NOMO-1 treated with dmso at 0.1 percent for 144 hours (cell line): ENCODE measurements around the gene TLE2.

ENCODE experiments used
- DNase-seq: peaks from one replicate; lab custom pipeline; 2025; ENCODE audit not compliant: unreplicated experiment; lab: John Stamatoyannopoulos, UW

TLE2 gene

DNA sequence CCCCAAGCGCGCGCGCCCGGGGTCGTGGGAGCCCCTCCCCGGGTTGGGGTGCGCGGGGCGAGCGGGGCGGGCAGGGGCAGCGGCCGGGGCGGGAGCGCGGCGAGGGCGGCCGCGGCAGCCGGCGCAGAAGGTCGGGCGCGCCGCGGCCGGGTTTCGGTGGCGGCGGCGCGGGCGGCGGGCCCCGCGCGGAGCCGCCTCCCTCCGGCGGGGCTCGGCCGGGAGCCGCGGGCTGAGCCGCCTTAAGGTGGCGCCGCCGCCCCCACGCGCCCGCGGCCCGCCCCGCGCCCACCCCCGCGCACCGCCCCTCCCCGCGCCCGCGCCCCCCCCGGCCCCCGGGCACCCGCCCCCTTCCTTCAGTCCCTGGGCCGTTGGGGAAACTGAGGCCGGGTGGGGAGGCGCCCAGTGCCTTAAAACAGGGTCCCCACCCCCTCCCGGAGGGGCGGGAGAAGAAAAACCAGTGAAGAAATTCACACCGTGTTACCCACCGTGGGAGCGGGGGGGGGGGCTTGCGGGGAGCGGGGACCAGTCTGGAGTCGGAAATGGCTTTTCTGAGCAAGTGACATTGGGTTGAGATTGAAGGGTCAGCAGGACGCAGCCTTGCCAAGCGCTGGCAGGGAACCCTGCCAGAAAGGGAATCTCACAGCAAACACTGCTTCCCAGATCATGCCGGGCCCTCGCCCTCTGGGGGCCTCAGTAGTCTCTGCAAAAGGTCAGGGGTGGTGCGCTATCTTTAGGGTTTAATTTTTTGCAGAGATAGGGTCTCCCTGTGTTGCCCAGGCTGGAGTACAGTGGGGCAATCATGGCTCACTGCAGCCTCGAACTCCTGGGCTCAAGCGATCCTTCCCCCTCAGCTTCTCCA, at the start of gene TLE2:
TLE2 (minus strand) TSS at position 216 of the 859 bp plus-strand sequence. CDS start 376 bp downstream, outside the sequence.
- DNase-seq: no peak

DNA sequence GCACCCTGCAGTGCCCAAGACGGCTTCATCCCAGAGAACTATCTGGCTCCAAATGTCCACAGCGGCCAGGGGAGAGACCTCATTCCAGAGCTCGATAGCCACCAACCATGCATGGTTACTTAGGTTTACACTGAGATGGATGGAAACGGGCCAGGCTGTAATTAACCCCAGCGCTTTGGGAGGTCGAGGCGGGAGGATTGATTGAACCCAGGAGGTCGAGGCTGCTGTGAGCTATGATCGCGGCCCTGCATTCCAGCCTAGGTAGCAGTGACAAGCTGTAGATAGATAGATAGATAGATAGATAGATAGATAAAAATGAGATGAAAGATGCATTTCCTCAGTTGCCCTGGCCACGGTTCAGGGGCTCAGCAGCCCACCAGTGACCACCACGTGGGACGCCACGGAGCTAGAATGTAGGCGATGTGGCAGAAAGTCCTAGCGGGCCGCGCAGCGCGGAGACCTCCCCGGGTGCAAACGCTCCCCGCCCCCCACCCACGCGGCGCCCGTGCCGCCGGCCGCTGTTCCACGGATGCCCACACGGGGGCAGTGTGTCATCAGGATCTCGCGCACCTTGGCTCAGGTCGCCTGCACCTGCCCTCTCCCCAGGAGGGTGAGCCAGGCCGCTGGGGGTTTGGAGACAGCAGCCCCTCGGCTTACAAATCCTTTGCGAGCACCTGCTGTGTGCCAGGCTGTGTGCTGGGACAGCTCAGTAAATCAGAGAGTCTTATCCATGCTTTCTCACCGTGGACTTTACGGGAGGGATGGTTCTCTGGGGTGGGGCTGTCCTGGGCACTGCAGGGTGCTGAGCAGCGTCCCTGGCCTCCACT, 46.7 kb upstream of the TLE2 start:
- no peak for DNase-seq

- DNase-seq: no peak
Measured at GRCh38 chr19:3073931-3074595, 45.0 kb upstream of the TLE2 start.

DNA sequence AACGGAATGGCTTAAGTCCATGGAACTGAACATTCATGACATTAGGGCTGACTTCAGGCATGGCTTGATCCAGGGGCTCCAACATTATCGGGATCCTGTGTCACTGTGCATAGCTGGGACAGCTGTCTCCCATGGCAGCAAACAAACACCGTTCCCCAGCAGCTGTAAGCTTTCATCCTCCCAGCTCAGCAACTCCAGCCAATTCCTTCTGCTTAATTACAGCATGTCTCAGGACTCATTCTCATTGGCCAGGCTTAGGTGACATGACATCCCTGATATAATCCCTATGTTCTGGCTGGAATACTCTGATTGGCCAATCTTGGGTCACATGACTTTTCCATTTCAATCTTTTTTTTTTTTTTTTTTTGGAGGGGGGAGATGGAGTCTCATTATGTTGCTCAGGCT, 44.1 kb upstream of the TLE2 start:
- DNase-seq: no peak

- DNase-seq: no peak
Measured at GRCh38 chr19:3071768-3072167, 42.7 kb upstream of the TLE2 start.

DNA sequence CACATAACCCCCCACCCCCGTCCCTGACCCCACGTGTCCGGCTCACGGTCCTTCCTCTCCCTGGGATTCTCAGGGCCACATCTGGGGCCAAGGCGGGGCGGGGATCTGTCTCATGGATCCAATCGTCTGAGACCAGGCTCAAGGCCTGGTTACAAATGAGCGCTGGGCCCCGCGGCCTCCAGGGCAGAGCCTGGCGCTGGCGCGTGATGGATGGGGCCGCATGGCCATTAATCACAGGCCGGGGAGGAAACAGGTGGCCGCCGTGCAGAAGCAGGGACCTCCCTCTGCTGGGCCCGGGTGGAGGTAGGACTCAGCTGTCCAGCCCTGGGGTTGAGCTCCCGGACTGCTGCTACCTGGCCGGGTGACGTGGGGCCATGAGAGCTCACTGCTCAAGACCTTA, 39.0 kb upstream of the TLE2 start:
- DNase-seq: no peak

DNA sequence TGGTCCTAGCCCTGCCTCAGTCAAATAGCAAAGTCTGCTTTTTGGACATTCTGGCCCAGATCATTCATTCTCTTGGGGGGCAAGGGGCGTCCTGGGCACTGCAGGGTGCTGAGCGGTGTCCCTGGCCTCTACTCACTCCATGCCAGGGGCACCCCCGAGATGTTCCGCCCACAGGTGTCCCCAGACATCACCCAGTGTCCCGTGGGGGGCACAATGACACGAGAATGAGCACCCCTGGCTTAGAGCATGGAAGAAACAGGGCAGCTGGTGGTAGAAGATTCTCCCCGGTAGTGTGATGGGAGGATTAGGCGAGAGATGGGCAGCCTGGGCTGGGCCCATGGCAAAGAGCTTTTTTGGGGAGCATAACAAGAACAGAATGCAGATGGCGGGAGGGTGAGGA, 38.5 kb upstream of the TLE2 start:
- DNase-seq: no peak

- DNase-seq: no peak
Measured at GRCh38 chr19:3066482-3067049, 37.5 kb upstream of the TLE2 start.

DNA sequence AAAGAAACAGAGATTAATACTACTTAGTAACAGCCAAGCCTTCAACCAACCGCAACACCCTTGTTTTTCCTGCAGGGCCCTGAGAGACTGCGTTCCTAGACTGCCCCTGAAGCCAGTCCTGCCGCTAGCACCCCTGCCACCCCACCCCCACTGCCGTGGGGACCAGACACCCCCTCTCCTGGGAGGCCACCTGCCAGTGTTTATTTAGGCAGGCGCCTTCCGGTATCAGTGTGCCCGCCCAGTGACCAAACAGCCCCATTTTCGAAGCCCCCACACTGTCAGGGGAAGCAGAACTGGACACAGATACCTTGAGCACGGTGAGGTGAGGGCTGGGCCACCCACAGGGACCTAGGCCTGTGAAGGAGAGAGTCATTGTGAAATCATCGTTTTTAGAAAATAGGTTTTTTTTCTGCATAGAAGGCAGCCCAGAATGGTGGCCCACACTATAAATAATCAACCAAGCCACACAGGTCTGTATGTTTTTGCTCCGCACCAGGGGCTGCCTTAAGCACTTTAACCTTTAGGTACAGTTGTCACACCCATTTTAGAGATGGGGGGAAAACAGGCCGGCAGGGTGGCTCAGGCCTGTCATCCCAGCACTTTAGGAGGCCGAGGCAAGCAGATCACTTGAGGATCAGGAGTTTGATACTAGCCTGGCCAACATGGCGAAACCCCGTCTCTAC, 36.7 kb upstream of the TLE2 start:
- no peak for DNase-seq

- DNase-seq: no peak
Measured at GRCh38 chr19:3064011-3064330, 34.9 kb upstream of the TLE2 start.

DNA sequence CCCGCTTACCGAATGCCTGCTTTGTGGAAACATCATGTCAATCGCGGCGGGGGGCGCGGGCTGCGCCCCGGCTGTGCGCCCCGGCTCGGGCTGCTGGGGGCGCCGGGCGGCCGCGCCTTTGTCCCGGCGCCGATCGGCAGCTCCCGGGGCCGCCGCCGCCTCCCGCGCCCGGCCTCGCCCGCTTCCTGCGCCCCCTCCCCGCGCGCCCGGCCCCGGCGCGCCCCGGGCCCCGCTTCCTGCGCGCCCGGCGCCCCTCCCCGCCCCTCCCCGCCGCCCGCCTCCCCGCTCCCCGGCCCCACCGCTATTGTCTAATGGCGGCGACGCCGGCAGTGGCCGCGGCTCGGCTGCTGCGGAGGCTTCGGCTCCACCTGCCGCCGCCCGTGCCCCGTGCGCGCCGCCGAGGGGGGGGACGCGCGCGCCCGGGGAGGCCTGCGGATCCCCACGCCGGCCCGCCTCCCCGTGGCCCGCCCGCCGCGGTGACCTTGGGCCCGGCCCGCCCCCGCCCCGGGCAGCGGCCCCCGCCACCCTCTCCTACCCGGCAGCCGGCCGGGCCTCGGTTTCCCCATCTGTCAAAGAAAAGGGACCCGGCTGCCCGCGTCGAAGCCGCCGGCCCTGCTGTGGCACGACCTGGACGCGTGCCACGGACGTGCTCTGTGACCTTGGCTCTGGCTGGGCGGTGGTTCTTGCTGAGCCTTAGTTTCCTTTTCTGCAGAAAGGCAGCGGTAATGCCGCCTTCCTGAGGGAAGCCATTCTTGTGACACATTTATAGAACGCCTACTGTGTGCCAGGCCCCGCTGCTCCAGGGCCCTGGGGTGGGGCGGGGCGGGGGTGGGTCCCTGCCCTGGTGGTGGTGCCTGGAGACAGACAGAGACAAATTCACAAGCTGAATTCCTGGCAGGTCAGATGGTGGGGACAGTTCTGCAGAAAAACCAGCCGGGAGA, 33.4 kb upstream of the TLE2 start, which contains the start of gene TLE5:
TLE5 (minus strand) TSS at position 331 of the 941 bp plus-strand sequence; CDS start at position 36, 295 bp downstream.
- DNase-seq: peak; percentile 30

- DNase-seq: no peak
Measured at GRCh38 chr19:3061182-3062161, 32.4 kb upstream of the TLE2 start.

DNA sequence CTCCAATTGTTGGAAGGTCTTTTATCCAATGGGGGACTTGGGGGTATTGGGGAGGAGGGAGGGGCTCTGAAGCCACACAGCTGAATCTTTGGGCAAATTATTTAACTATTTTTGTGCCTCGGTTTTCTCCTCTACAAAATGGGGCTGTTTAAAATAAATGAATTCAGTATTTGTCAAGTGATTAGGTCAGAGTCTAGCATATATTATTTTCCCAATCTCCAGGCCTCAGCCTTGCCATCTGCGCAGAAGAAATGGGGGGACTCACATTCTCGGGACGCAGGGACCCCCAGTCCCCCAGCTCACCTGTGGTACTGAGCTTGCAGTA, 31.7 kb upstream of the TLE2 start:
- no peak for DNase-seq

DNA sequence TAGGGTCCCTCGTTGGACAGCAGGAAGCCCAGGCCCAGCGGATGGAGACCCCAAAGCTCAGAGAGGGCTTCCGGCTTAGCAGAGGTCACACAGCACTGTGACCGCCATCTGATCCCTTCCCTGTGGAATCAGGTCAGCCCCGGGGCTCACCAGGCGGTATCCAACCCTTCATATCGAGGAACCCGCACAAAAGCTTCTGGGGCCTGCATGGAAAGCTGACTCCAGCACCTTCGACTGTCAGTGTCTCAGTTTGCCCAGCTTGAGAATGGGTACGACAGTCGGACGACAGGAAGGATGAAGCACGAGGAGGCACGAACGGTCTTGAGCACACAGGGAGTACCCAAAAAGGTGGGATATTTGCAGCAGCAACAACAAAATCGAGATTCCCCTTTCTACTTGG, 30.6 kb upstream of the TLE2 start:
- DNase-seq: no peak

DNA sequence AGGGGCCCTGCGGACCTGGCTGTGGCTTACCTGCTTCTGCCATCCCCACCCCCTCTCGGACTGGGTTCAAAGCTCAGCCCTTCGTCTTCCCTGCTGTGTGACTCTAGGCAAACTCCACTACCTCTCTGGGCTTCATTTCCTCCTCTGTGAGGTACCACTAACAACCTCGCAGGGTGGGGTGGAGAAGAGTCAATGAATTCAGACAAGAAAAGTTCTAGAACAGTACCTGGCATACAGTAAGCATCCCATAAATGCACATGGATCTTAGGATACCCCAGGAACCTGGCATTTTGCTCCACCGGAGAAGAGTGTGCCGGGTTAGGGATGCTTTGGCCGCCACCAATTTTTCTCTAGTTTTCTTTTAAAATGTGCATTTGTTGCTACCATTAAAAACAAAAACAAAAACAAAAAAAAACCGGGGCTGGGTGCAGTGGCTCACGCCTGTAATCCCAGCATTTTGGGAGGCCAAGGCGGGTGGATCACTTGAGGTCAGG, 29.8 kb upstream of the TLE2 start:
- no peak for DNase-seq

- DNase-seq: no peak
Measured at GRCh38 chr19:3058009-3058820, 29.1 kb upstream of the TLE2 start.

GRCh38 chr19:3057275-3057714, 28.2 kb upstream of the TLE2 start:
- no peak for DNase-seq
